ACC112 (cell line): ENCODE results near the gene ZNF547.

Experiments used
- H2AFZ ChIP-seq: fragments of 200-600 bp; sonication (generic); one replicate; pipeline ENCODE4 v1.6.0; 2017; ENCODE audit warnings: antibody characterized with exemption, low read length; ENCODE audit not compliant: unreplicated experiment
- H3K27ac ChIP-seq: fragments of 200-600 bp; sonication (generic); 2 replicates; pipeline ENCODE4 v1.5.1; 2014; ENCODE audit warnings: low read depth, mild to moderate bottlenecking, antibody characterized with exemption, low read length, moderate library complexity
- H3K27me3 ChIP-seq: fragments of 200-600 bp; sonication (generic); 2 replicates; pipeline ENCODE4 v1.6.1; 2014; ENCODE audit warnings: mild to moderate bottlenecking, antibody characterized with exemption, low read length, moderate library complexity, mixed read lengths; ENCODE audit not compliant: insufficient read depth
- H3K36me3 ChIP-seq: fragments of 200-600 bp; sonication (generic); 2 replicates; pipeline ENCODE4 v1.6.1; 2016; ENCODE audit warnings: mild to moderate bottlenecking, antibody characterized with exemption, low read length, moderate library complexity, mixed read lengths; ENCODE audit not compliant: insufficient read depth
- H3K4me1 ChIP-seq: fragments of 200-600 bp; sonication (generic); one replicate; pipeline ENCODE4 v1.6.1; 2016; ENCODE audit warnings: low read length, mixed read lengths; ENCODE audit not compliant: insufficient read depth, unreplicated experiment, control insufficient read depth
- H3K4me3 ChIP-seq: fragments of 200-600 bp; sonication (generic); 2 replicates; pipeline ENCODE4 v1.5.1; 2014; ENCODE audit warnings: mild to moderate bottlenecking, low read depth, low read length
- H3K79me2 ChIP-seq: fragments of 200-600 bp; sonication (generic); one replicate; pipeline ENCODE4 v1.6.0; 2016; ENCODE audit warnings: low read length; ENCODE audit not compliant: control insufficient read depth, unreplicated experiment, insufficient read depth

The ZNF547 gene

GRCh38 chr19:57338877-57339276 is 24.5 kb upstream of the ZNF547 start:
- H3K27me3 ChIP-seq = no peaks in the 10 kb centered on the region
- no peaks in the 10 kb centered on the region for H3K36me3 ChIP-seq
- H3K4me3 ChIP-seq = no peak overlapping the region
- H2AFZ ChIP-seq = no peak overlapping the region
- no peak overlapping the region for H3K27ac ChIP-seq
- H3K79me2 ChIP-seq = no peaks in the 10 kb centered on the region
- H3K4me1 ChIP-seq = no peaks in the 10 kb centered on the region

GRCh38 chr19:57342582-57342981 is 20.8 kb upstream of the ZNF547 start:
- Histone ChIP-seq H3K79me2 (no peaks in the 10 kb centered on the region), H3K36me3 (no peaks in the 10 kb centered on the region)

GRCh38 chr19:57348136-57348535 is 15.2 kb upstream of the ZNF547 start:
- Histone ChIP-seq H3K36me3 (no peaks in the 10 kb centered on the region), H3K4me3 (no peak overlapping the region), H2AFZ (no peak overlapping the region), H3K79me2 (peaks cover 20% of the 10 kb centered on the region), H3K27ac (no peak overlapping the region), H3K27me3 (no peaks in the 10 kb centered on the region), H3K4me1 (peaks cover 6% of the 10 kb centered on the region)

More at GRCh38 chr19:57342582-57342981, 20.8 kb upstream of the ZNF547 start:
- H3K4me3 ChIP-seq = no peak overlapping the region
- H3K27me3 ChIP-seq = no peaks in the 10 kb centered on the region
- H3K4me1 ChIP-seq = no peaks in the 10 kb centered on the region
- no peak overlapping the region for H3K27ac ChIP-seq
- H2AFZ ChIP-seq = no peak overlapping the region

DNA sequence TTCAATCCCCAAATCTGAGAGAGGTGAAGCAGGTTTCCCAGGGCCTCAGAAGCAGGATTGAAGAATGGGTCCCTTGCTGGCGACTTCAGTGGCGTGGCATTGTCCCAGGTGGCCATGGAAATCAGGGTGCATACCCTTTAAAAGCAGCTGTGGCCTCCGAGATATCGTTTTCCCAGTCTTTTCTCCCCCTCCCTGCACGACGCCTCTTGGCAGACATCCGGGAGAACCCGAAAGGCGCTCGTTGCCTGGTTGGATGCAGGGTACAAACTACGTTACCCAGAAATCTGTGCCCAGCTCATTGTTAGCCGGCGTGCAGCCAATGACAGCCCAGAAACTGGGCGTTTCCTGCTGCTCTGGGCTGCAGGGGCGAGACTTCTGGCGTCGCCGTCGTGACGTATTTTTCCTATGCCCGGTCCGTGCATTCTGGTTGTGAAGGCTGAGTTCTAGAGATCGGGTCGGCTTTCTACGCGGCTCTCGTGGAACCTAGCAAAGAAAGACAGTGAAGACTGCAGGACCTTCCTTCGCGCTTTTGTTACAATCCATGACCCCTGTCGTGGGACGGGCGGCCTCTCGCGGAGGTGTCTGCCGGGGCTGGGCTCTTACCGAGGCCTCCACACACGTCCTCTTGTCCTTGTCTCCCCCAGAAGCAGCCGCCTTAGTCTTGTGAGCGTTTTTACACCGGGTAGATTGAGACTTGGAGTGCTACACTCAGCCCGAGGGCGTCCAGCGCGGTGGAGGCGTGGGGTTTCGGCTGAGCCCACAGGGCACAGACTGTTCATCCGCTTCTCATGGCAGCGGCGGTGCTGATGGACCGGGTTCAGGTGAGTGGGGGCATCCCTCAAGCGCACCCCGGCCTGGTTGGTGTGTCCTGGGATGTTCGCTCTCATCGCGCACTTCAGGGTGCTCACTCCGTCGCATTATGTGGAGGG is 12.2 kb upstream of the ZNF547 start, which contains the start of gene ZNF304:
ZNF304 (plus strand) TSS at position 395 of the 929 bp plus-strand sequence; CDS start at position 789, 394 bp downstream.
- peaks cover 14% of the 10 kb centered on the region for H3K36me3 ChIP-seq
- H2AFZ ChIP-seq = peak within 1 kb of the TSS; percentile 72
- peaks cover 6% of the 10 kb centered on the region for H3K4me1 ChIP-seq
- H3K27me3 ChIP-seq = no peaks in the 10 kb centered on the region
- H3K27ac ChIP-seq = no peak within 1 kb of the TSS
- peak within 1 kb of the TSS; percentile 90 for H3K4me3 ChIP-seq
- H3K79me2 ChIP-seq = peaks cover 31% of the 10 kb centered on the region

- peaks cover 21% of the 10 kb centered on the region for H3K36me3 ChIP-seq
- H3K4me3 ChIP-seq = peak overlapping the region; percentile 90
- peaks cover 6% of the 10 kb centered on the region for H3K4me1 ChIP-seq
- H3K27ac ChIP-seq = no peak overlapping the region
- H2AFZ ChIP-seq = no peak overlapping the region
- H3K79me2 ChIP-seq = peaks cover 31% of the 10 kb centered on the region
- H3K27me3 ChIP-seq = no peaks in the 10 kb centered on the region
Measured at GRCh38 chr19:57351867-57352266, 11.5 kb upstream of the ZNF547 start.

GRCh38 chr19:57355916-57356315 is 7.4 kb upstream of the ZNF547 start:
- Histone ChIP-seq H3K4me3 (no peak overlapping the region), H3K27ac (no peak overlapping the region), H3K27me3 (no peaks in the 10 kb centered on the region), H3K4me1 (peaks cover 6% of the 10 kb centered on the region), H3K36me3 (peaks cover 37% of the 10 kb centered on the region), H3K79me2 (peaks cover 31% of the 10 kb centered on the region), H2AFZ (no peak overlapping the region)

DNA sequence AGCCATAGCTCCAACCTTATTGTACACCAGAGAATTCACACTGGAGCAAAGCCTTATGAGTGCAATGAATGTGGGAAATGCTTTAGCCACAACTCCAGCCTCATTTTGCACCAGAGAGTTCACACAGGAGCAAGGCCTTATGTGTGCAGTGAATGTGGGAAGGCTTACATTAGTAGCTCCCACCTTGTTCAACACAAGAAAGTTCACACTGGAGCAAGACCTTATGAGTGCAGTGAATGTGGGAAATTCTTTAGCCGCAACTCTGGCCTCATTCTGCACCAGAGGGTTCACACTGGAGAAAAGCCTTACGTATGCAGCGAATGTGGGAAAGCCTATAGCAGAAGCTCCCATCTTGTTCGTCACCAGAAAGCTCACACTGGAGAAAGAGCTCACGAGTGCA is 5.9 kb upstream of the ZNF547 start:
- Histone ChIP-seq H3K27me3 (no peaks in the 10 kb centered on the region), H3K4me3 (no peak overlapping the region), H3K79me2 (peaks cover 18% of the 10 kb centered on the region), H3K36me3 (peaks cover 37% of the 10 kb centered on the region), H2AFZ (no peak overlapping the region), H3K27ac (no peak overlapping the region), H3K4me1 (peaks cover 2% of the 10 kb centered on the region)

DNA sequence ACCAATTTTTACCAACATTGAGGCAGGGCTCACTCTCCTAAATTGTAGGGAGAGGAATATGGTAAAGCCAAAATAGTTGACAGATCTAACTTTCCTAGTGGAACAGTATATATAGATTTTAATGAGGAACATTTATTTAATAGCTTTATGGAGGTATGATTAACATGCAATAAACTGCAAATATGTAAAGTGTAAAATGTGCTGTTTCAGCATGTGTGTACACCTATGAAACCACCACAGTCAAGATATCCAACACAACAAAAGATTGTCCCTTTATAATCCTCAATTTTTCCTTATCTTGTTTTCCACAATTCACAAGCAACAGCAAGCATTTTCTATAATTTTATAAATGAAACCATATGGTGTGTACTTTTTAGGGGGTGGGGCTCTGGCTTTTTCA is 4.1 kb upstream of the ZNF547 start:
- no peak overlapping the region for H3K27ac ChIP-seq
- peaks cover 3% of the 10 kb centered on the region for H3K4me1 ChIP-seq
- H3K27me3 ChIP-seq = no peaks in the 10 kb centered on the region
- H3K4me3 ChIP-seq = no peak overlapping the region
- H3K36me3 ChIP-seq = peaks cover 37% of the 10 kb centered on the region
- H2AFZ ChIP-seq = no peak overlapping the region
- H3K79me2 ChIP-seq = peaks cover 5% of the 10 kb centered on the region

DNA sequence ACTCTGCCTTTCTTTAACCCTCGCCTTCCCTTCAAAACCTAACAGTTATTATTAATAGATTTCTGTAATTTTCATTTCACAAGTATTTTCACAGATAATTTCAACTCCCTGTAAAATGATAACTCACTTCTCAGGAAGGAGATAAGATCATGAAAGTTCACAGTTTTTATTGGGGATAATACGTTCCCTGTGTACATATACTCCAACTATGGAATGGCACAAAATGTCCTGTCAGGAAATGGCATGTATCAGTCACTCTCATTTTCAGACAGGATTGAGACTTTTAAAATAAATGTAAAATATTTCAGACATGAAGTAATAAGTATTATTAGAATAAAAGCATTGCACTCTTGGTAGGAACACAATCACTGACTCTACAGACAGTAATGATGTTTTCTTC is 932 bp upstream of the ZNF547 start:
- Histone ChIP-seq H3K27ac (peak overlapping the region; percentile 79), H3K4me1 (peaks cover 4% of the 10 kb centered on the region), H3K4me3 (peak overlapping the region; percentile 89), H2AFZ (peak overlapping the region; percentile 64), H3K36me3 (peaks cover 10% of the 10 kb centered on the region), H3K79me2 (peaks cover 9% of the 10 kb centered on the region), H3K27me3 (no peaks in the 10 kb centered on the region)

DNA sequence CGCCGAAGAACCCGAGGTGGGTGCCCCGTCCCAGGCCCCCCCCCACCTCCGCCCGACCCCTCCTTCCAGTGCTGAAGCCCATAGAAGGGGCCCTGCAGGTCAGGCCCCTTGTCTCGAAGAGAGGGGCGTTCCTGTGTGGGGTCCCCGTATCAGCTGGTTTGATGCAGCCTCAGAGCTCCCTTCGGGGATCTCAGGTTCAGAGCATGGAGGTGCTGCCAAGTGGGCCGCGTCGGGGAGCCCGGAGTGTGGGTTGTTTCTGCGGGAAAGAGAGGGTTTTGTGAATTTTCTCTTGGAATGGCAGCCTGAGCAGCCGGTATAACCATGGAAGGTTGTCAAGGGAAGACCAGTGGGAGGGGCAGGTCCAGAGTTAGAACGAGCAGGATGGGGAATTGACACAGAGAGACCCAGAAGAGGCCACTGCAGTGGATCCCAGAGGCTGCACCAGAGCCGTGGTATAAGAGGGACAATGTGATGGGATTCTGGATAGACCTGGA is 384 bp downstream of the ZNF547 start:
- Histone ChIP-seq H3K79me2 (peaks cover 9% of the 10 kb centered on the region), H3K4me1 (peaks cover 4% of the 10 kb centered on the region), H3K36me3 (peaks cover 5% of the 10 kb centered on the region; the same call in 1 of the 2 replicates), H3K27ac (peak overlapping the region; percentile 72), H3K27me3 (no peaks in the 10 kb centered on the region), H3K4me3 (peak overlapping the region; percentile 89), H2AFZ (peak overlapping the region; percentile 75)

DNA sequence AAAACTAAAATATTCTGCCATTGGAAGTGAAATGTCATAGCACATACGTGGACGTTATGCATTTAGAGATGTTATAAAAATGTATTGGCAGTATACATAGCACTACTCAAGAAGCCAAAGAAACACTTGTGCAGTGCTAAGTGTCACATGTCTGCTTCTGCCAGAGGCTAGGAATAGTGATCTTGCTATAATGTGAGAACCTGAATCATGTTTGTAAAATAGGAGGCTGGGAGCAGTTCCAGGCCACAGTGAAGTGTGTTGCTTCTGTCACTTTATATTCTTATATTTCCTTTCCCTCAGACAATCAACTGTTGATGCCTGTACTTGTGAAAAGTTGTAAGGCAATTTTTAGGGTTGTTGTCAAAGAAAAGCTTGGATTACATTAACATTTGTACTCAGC is 3.4 kb downstream of the ZNF547 start:
- no peak overlapping the region for H3K4me3 ChIP-seq
- H3K27me3 ChIP-seq = no peaks in the 10 kb centered on the region
- no peak overlapping the region for H3K27ac ChIP-seq
- H3K4me1 ChIP-seq = peaks cover 4% of the 10 kb centered on the region
- H3K79me2 ChIP-seq = peaks cover 9% of the 10 kb centered on the region
- H3K36me3 ChIP-seq = no peaks in the 10 kb centered on the region
- H2AFZ ChIP-seq = no peak overlapping the region
